Hypothalamus (tissue), 51 donors: Measurements from ENCODE around the gene MKRN3.
"Not testable (repeated sequence)": the region's sequence is repeated elsewhere in the genome, so short reads cannot be mapped to it uniquely, and the experiment has no call there.

Experiments used
- DNase-seq, 51 donors: peaks; one replicate each; lab custom pipeline; 2025; lab: John Stamatoyannopoulos, UW

The MKRN3 gene

DNA sequence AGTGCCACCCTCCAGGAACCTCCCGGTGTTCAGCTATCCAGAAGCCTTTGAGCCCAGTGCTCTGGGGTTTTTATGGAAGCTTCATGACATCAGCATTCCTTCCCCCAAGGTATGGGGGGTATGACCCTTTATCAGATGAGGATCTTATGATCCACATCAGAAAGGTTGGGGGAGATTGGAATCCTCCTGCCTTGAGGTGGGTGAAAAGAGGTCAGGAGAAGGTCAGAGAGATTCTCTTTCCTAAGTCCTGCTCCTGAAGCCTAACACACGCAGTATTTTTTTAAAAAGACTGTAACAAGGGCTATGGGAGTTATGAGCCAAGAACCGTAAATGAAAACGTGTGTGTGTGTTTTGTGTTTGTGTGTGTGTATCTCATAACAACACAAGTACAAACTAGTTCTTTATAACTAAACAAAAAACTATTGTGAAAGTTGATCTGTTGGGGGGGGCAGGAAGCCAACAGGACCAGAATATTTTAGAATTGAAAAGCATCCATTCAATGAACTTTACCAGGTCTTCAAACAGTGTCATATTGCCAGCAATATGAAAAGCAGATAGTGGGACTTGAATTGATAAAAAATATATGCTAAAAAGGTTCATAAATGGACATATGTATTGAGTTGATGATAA is 13.2 kb downstream of the MKRN3 start:
- no peak for DNase-seq

DNA sequence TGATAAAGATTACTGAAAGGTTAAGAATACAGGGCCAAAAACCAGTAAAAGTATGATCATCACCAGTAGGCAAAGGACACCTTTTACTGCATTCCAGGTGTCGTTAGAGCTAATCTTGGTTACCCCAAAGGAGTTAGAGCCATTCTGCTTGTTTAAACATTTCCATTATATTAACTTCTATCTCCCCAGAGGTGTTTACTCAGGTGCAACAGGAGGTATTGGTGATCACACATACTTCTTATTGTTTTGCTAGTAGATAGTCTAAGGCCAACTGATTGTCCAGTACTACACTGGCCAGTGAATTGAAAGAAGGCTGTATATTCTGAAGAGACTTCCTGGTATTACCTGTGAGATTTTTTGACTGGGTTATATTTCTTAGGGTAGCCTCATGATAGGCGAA is 22.8 kb downstream of the MKRN3 start:
- DNase-seq: no peak

DNA sequence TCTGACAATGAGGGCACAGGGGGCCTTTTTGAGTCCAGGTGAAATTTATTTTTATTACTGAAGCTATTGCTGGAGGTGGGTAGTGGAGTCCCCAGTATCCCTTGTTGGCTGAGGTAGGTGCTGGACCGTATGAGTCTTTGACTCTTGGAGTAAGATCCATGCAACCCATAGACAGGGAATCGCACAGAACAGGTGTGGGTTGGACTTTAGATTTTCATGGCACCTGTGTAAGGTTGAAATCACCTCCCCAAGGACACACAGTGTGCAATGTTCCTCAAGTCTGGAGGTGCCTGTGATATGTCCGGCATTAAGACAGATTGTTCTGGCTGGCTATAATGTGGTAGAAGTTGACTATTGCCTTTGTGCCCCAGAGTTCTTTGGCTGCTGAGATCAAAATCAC is 23.5 kb downstream of the MKRN3 start:
- DNase-seq: no peak

DNA sequence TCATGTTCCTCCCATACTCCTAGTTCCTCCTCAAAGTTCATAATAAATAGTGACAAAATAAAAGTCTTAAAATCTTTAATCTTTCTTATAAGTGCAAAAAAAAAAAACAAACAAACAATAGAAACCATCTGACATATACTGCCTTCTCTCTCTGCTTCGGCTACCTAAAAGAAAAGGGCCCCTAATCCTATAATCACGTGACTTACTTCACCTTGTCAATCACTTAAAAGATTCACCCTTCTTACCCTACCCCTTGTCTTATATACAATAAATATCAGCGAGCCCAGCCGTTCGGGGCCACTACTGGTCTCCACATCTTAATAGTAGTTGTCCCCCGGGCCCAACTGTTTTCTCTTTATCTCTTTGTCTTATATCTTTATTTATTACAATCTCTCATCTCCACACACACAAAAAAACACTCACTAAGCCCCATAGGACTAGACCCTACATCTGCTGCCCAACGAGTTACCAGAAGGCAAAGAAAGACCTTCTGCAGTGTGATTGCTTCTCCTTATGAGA is 28.8 kb downstream of the MKRN3 start:
- no peak for DNase-seq

DNA sequence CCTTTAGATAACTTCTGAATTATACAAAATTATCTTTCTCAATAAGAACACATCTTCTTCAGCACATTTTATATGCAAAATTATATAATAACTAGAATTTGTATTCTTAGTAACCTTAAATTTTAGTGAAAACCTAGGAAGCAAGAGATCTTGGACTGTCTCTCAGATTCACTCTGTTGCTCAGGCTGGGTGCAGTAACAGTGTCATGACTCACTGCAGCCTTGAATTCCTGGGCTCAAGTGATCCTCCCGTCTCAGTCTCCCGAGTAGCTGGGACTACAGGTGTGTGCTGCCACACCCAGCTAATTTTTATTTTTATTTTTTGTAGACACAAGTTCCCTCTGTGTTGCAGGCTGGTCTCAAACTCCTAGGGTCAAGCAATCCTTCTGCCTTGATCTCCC is 29.9 kb downstream of the MKRN3 start:
- DNase-seq: no peak

DNA sequence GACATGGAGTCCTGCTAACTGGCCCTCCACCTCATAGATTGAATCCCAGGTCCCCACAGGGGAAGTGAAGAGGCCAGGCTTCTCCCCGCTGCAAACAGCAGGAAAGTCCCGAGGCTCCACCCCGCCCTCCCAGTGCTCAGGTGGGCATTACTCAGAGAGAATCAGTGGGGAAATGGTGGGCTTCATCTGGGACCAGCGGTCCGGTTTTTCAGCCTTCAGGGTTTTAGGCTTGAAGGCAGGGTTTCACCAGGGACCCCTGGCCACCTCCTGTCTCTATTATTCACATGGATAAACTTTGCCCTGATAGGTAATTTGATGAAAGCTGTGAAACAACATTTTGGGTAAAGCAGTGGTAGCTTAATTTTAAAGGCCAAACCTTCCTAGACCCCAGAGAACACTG is 31.3 kb downstream of the MKRN3 start:
- no peak for DNase-seq

DNA sequence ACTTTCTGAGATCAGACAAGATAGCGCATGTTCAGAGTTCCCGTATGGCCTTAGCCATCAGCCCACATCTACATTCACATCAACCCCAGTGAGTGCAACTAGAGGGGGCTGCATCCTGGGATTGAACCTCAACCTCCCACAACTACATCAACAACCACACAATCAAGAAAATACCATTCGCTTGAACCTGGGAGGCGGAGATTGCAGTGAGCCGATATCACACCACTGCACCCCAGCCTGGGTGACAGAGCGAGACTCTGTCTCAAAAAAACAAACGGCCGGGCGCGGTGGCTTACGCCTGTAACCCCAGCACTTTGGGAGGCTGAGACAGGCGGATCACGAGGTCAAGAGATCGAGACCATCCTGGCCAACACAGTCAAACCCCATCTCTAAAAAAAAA is 31.8 kb downstream of the MKRN3 start:
- DNase-seq: not testable (repeated sequence)

DNA sequence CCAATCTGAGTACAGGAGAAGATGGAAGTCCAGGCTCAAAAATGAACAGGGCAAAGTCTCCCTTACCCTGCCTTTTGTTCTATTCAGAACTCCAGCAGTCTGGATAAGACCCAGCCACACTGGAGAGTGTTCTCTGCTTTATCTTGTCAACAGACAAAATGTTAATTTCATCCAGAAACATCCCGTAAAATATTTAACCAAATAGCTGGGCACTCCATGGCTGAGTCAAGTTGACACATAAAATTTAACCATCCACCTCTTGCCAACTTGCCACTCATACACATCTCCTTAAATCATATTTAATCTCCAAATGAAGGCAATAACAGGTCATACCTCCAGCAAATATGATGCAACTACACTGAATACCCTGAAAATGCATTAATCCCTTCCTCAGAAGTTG is 33.6 kb downstream of the MKRN3 start:
- DNase-seq: no peak

DNA sequence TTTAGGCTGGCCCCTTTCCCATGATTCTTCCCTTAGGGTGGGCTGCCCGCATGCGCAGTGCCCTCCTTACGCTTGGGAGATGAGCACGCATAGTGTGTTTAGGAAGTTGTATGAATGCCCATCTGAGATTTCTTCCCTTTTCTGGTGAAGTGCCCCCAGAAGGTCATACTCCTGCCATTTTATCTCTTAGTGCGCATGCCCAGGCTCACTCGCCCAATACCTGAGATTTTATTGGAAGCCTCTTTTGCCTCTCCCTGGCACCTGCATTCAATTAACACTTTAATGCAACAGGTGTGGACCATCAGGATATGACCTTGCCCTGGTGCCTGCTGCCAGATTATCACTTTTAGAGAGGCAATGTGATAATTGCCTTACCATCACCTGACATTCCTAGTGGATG is 36.6 kb downstream of the MKRN3 start:
- no peak for DNase-seq

DNA sequence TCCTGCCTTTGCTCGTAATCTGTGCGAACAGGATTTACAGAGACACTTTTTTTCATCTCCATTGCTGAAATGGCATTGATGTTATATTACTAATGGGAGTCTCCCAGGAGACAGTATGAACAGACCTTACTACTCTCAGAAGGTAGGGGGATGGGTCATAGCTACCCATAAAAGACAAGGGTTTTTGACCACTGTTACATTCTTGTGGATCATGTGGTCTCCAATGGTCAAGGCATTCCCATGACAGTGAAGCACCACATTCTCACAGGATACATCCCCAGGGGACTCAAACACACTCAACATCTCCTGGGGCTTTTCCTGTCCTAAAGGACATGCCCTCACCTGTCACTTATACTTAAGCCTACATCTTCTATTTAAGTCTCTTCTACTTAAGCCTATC is 40.8 kb downstream of the MKRN3 start:
- DNase-seq: no peak

DNA sequence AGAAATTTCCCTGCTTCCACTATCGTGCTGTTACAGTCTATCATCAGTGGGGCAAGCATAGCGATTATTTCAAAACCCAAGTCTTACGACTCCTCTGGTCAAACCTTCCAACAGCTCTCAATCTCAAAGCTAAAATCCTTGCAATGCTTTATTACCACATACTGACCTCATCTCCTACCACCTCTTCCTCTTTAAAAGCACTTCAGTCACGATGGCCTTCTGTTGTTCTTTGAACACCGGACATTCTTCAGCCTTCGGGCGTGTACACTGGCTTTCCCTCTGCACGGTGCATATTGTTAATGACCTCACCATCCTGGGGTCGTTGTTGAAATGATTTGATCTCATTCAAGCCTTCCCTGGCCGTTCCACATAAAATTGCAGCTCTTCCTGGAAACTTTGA is 51.1 kb downstream of the MKRN3 start:
- no peak for DNase-seq
